ENCODE results near the gene PTPRO.

PTPRO gene

DNA sequence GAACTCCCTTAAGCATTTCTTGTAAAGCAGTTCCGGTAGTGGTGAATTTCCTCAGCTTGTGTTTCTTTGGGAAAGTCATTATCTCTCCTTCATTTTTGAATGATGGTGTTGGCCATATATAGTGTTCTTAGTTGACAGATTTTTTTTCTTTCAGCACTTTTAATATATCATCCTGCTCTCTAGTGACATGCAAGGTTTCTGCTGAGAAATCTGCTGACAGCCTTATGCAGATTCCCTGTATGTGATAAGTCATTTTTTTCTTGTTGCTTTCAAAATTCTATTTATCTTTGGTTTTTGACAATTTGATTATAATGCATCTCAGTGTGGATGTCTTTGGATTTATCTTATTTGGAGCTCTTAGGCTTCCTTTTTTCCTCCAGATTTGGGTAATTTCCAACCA, 135.7 kb downstream of the PTPRO start:
- DNase-seq: no peak

DNA sequence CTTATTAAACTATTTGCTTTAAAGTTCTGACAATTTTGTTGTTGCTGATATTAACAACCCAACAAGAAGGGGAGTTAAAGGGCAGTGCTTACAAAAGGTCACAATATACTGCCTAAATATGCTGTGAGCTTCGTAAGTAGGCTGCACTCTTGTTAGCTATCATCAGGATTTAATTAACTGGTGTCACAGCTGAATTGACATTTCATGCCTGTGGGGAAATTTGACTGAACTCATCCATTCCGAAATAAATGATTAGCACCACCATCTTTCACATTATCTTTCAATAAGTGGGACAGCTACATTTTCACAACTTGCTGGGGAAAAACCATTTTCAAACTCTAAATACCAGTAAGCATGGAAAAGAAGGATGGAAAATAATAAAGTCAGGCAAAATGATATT, 146.6 kb downstream of the PTPRO start:
- DNase-seq: no peak

DNA sequence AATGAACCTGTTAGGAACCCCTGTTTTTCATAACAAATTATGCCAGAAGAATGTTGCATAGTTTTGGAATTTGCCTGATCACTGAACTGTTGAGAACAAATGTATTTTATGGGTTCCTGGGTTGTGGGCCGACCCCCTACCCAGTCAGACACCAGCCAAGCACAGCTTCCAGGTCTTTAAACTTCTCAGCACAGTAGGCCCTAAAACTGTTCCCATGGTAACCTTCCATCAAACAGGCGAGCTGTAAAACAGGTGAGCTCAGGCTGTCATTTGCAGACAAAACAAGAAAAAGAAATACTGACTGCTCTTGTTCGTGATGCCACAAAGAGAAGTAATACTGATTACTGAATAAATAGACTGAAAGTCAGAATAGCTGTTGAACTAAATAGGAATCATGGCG, 147.0 kb downstream of the PTPRO start:
- DNase-seq: no peak

DNA sequence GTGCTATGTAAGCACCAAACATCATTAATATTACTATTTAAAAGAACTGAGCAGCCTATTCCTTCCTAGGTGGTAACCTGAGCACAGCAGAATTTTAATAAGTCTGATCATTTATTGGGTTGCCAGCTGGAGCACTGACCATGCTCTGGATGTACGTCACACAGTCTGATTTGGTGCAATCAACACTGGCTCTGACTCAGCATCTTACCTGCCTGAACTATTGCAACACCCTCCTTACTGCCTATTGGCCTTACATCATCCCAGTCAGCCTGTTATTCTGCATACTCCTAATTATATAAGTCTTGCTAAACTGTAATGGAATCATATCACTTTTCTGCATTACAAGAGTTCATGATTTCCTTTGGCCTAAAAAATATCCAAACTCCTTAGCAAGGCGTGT, 149.7 kb downstream of the PTPRO start:
- no peak for DNase-seq

DNA sequence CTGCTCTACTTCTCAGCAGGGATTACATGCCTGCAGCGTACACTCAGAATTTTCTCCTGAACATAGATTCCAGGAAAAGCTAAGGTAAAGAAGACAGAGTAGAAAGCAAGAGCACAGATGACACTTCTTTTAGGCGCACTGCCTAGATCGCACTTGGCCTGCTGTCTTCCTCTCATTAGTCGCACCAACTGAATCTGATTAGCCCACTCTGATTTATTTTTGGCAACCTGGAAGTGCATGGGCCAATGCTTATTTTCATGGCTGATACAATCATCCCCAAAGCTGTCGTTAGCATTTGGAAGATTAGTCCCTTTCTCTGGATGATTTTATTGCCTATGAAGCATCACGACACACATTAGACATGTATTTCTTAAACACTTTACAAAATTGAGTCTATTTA, 152.5 kb downstream of the PTPRO start:
- DNase-seq: no peak

DNA sequence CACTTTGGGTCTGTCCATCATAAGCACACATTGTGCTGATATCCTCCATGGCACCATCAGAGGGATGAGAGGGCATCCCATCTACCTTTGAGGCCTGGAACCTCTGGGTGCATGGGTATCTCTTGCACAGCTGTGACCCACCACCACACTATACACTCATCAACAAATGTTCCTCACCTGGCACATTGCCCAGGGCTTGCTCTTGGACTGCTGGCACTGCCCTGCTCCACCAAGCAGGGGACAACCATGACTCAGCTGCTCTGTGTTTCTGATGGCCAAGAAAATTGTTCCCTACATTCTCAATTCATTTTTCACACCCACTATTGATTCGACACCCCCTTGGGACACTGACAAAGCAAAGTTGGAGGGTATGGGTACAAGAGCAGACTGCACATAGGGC, 155.5 kb downstream of the PTPRO start:
- no peak for DNase-seq

DNA sequence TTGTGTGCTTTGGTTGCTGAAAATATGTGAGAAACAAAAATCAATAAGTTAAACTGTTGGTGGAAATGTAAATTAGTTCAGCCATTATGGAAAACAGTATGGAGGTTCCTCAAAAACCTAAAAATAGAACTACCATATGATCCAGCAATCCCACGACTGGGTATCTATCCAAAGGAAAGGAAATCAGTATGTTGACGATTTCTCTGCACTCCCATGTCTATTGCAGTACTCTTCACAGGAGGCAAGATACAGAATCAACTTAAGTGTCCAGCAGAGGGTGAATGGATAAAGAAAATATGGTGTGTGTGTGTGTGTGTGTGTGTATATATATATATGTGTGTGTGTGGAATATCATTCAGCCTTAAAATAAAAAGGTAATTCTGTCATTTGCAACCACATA, 159.5 kb downstream of the PTPRO start:
- DNase-seq: no peak

DNA sequence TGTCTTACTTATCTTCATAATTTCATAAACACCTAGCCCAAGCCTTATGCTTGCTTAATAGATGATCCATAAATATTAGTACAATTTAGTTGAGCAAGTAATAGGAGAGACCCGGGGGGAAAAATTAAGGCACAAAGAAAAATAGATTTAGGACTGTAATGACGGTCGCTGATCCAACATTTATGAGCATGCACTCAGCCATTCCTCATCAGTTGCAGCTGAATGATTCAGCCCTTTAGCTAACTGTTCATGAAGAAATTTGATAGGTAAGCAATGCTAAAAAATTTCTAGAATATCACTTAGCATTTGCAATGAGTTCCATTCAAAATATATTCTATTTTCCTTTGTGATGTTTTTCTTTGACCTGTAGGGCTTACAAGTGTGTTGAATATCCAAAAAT, 163.2 kb downstream of the PTPRO start:
- no peak for DNase-seq

DNA sequence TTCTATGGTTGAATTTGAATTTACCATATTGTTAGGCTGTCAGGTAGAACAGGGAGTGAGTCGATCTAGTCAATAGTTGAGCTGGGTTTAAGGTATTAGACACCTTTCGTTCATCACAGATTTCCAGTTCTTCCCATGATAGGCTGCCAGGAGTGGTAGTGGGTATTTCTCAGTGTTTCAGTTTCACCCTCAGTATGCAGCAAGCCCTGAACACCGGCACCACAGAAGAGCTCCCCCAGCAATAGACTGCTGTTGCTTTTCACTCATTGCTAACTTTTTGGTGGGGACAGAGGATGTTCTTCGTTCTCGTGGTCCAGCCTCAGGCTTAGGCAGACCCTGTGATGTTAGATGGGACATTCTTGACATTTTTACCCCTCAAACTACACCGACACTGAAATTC, 164.6 kb downstream of the PTPRO start:
- DNase-seq: no peak

DNA sequence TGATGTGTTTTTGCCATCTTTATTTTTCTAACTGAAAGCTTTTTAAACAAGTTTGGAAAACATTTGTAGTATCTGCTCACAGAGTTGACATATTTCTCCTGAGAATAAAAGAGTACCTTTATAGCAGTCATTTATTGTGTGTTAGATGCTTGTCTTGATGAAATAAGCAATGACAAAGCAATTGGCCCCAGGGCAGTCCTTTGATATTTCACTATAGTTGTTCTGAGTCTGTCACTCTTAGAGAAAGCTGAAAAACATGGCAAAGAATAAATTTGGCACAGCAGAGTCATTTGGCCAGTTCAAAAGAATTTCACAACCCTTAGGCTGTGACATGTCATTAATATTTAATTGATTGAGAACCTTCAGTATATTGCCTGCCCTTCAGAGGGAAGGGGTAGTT, 166.2 kb downstream of the PTPRO start:
- DNase-seq: no peak

DNA sequence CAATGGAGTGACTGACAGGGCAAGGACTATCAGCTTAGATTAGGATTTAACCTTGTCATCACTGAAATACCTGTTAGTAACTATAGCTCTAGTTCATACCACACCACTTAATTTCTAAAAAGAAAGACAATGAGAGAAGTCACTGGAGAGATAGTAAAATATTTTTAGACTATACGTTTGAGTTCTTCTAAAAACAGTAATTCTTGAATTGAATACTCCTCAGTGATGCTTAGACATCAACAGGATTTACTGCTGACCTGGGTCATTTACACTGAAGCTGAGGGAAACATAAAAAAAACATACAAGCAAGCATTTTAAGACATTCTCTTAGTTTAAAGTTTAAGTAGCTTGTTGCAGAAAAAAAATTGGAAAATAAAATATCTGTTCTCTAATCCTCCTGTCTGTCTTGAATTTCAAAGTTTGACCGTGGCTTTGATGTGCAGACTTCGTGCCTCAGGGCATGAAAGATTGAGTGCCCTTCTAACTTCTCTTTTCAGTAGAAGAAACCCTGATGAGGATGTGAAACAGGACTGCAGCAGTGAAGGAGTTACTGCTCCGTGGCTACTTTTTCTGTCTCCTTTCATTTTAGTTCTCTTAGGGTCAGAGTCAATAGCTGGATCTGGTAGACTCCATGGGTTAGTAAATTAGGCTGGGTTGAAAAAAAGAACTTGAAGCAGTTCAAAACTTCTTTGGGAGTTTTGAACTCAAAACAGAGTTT, 172.2 kb downstream of the PTPRO start:
- no peak for DNase-seq

DNA sequence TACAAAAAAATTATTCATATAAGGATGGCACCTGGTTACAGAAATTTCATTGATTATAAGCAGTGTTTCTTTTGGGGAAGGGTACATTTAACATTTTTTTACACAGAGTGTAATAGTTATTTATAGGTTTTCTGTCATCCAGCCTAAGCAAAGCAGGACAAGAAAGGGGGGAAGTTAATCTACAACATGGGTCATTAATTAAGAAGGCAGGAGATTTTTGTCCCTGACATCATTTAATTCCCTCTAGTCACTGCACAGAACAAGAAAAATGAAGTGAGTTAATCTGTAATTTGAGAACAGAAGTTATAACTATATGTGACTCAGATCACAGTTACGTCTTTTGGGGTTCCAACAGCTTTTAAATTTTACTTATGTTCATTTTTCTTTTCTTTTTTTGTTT, 173.4 kb downstream of the PTPRO start:
- no peak for DNase-seq

DNA sequence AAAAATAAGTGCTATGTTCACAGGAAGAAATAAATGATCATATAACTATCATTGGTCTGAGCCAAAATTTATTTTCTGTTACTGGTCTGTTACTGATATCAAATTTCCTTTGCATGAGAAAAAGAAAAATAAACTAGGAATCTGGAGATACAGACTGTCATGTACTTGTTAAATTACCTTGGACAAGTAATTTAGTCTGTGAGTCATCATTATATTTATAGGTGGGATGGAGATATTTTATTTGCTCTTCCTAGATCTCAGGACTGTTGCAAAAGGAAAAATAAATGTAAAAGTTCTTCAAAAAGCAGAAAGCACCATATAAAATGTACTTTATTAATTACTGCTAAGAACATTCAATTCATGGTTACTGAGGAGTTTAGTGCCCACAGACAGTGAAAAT, 174.4 kb downstream of the PTPRO start:
- DNase-seq: no peak

DNA sequence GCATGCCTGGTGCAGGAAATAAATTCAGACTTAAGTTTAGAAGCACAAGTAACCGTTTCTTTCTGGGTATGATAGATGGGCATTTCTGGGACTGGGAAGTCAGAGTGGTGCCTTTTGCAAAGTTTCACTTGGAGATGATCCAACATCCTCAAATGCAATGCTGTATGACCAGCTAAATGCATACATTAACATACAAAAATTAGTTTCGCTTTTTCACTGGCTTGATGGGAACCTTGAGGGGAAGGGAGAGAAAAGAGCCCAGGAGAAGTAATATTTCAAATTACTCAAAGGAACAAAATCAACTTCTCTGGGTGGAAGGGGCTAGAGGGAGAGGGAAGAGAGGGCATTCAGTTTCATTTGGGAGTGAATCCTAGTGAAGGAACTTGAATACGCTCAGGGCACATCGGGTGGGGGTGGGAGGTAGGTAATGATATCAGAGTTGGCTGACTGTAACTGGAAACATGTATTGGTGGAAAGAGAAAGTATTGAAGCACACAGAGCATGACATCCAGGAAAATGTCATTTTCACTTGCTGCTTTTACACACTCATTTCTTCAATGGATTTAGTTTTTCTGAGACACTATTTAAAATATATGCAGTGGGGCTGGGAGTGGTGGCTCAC, 175.5 kb downstream of the PTPRO start:
- DNase-seq: no peak

DNA sequence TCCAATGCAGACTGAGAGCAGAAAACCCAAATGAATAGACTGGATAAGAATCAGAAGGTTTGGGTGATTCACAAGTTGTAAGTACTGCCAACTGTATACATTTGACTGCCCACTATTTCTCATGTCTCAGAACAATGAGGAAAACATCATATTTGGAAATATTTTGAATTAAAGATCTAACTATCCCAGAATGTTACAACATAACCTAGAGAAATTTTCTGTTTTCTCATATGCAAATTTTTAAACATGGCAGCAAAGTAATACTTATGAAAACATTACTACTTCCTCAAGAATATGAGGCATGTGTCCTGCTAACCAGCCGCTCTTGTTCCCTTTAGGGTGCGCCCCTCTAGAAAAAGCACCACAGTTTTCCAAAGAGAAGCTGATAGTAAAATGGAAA, 179.9 kb downstream of the PTPRO start:
- no peak for DNase-seq

DNA sequence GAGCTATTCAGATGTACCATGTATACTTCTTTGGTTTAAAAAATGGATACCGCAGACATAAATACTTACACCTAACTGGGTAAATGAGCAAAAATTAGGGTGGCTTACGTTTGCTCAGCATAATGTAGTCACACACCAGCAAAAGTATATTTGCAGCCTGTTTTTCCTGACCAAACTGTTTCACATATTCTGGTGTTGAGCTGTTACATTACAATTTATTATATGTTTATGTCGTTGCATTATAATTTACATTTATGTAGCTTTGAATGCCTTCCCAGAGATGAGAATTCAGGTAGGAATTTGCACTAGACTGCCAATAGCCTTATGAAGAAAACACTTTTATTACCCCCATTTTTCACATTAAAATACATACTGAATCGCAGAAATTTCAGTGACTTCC, 183.3 kb downstream of the PTPRO start:
- no peak for DNase-seq

DNA sequence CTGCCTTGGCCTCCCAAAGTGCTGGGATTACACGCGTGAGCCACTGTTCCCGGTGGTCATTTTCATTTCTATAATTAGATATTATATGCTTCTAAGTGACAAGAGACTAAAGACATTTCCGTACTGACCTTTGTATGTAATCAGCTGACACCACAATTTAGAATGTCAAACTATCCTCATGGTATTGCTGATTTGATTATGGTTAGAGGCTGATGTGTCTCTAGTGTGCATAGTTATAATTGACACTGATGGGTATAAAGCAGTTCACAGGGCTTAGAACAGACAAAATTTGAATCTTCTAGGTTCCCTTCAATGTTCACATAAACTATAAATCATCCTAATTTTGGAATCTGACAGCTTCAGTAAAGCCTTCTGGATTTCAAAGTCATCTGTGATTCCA, 192.7 kb downstream of the PTPRO start:
- no peak for DNase-seq

DNA sequence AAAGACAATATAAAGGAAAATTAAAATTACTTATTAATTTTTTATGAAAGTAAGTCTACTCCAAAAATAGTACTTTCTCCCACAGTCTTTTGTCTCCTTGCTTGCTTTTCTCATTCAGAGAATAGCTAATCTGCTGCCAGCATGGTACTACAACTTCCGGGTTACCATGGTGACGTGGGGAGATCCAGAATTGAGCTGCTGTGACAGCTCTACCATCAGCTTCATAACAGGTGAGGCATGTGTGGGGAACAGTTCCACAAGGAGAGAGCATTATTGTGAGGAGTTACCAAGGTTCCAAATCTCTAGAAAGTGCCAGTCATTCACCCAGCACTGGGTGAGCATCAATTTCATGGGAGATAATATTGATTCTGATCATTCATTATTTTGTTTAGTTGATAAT, 197.8 kb downstream of the PTPRO start:
- no peak for DNase-seq

DNA sequence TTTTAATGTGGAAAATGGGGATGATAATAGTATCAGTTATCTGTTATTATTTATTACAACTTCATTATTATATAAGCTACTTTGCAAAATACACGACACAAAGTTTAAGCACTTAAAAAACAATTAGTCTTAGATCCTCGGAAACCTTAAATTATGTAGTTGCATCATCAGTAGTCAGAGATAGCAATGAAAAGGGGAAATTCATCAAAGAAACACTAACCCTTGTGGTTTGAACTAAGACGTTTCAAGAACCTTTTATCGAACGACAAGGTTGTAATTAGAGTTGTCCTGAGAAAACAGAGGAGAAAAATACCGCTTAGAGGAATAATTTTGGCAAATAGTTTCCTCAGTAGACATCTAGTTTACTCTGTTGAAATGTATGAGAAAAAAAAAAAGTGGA, 198.5 kb downstream of the PTPRO start:
- DNase-seq: no peak

DNA sequence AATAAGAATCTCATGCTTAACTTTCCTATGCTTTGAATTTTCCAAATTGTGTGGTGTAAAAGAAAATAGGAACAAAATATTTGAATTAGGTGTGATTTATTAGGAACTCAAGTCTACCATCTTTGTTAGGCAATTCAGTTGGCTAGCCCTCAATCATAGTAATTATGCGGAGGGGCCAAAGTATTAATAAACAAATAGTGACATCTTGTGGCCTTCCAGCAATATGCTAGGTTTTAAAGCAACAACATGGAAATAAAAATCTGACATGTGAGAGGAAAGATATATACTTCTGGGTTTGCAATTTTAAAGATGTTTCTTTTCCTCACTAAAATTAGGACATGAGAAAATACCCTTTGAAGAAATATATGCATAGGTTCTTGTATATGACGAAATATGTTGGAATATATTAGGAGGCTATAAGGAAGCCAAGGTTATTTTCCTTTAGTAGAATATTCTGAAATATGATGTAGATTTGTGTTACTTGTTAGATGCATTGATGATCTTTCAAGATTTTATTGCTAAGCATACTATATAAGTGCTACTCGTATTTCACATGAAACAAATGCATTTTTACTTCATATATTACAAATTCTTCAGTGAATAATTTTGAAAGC, 200.4 kb downstream of the PTPRO start:
- DNase-seq: no peak

DNA sequence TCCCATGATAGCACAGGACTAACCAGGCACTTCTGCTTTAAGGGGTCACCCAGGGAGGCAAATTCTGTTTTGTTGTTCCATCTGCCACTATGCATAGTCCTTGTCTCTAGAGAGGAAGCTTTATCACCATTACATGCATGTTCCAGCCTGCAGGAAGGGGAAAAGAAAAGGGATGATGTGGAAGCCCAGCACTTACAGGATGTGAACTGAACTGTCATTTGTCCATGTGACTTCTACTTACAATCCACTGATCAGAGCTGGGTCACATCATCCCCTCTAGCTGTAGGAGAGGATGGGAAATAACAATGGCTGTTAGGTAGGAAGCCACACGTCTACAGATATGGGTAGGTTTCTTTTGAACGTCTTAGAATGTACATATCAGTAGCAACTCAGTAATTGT, 203.1 kb downstream of the PTPRO start:
- DNase-seq: no peak

DNA sequence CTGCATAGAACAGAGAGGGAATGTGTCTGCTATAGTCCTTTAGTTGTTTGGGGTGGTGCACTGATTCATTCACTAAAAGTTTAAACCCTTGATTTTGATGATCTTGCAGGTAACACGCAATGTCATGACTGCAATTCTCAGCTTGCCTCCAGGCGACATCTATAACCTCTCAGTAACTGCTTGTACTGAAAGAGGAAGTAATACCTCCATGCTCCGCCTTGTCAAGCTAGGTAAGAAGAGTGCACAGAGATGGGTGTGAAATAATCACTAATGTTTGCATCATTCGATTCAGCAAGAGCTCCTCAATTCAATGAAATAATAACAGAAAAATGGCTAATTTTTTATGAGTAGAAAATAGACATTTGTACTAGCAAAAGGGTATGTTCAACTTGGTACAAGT, 203.7 kb downstream of the PTPRO start:
- DNase-seq: no peak

DNA sequence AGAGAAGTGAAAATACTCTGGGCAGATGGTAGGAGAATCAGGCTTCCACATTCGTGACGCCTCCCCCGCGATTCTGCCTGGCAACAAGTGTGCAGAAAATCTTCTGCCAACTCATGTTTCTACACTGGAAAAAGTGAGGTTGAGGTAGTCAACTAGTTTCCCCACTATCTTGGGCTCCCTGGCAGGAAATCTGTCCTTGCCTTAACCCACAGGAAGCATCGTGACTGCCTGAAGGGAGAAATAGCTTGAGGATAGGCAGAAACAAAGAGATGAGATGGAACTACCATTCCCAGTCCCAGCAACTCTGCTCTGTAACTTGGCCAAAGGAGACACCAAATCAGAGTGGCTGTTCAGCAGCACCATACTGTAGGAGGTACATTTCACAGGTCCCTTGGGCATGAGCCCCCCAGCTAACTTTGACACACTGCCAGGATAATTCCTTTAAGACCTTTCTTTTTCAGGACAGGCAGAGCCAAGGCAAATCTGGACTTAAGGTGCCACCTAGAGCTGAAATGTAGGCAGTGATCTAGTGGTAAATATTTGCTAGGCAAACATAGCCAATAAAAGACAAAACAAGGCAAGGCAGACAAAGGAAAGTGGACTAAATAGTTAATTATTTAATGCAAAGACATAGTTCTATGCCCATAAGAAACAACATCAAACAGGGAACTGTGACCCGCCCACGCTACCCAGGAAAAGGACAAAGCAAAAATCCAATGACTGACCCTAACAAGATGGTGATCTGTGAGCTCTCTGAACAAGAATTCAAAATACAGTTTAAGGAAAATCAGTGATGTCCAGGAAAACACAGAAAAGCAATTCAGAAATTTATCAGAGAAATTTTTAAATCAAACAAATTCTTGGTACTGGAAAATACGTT, 205.1 kb downstream of the PTPRO start:
- DNase-seq: no peak

DNA sequence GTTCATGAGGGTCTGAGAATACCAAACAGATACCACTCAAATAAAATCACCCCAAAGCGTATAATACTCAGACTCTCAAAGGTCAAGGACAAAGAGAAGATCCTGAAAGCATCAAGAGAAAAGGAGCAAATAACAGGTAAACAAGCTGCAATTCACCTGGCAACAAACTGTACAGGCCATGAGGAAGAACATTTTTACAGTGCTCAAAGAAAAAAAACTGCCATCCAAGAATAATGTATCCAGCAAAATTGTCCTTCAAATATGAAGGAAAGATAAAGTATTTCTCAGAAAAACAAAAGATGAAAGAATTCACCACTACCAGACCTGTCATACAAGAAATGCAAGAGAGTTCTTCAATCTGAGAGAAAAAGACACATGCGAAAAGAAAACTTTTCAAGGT, 206.4 kb downstream of the PTPRO start:
- no peak for DNase-seq

Measured in KG1 (cell line).